WTC11 (cell line): ENCODE data around the gene ZBTB8B. TPM values are rescaled to one million over a fixed set of nuclear protein-coding genes. Genes with fewer than 3 reads are reported as not detected.

ENCODE experiments used
- ATAC-seq: fragments of 200-7000 bp; cut with Tn5 transposase; 2 replicates; pipeline ENCODE4 v1.10.0; 2021; ENCODE audit warnings: mild to moderate bottlenecking, moderate library complexity
- CTCF ChIA-PET: fragments of 300-600 bp; sonication (Branson Sonifier 250); formaldehyde crosslinking; loops from one replicate; lab custom pipeline; 2021; ENCODE audit warnings: antibody characterized with exemption; lab: Charles Lee
- POLR2A ChIA-PET: fragments of 350-600 bp; sonication (Branson Sonifier 250); formaldehyde crosslinking; loops from one replicate; lab custom pipeline; 2021; ENCODE audit warnings: antibody characterized with exemption; lab: Charles Lee
- DNase-seq: peaks from one replicate; pipeline ENCODE4 v3.0.0; 2021; ENCODE audit warnings: low spot score
- H3K27ac Mint-ChIP-seq: 2 replicates; pipeline ENCODE4 v1.8.0; 2021; ENCODE audit warnings: mixed read lengths
- H3K27me3 Mint-ChIP-seq: 2 replicates; pipeline ENCODE4 v1.8.0; 2021; ENCODE audit warnings: low read depth, mild to moderate bottlenecking, moderate library complexity, mixed read lengths
- H3K36me3 Mint-ChIP-seq: 2 replicates; pipeline ENCODE4 v1.8.0; 2021; ENCODE audit warnings: mixed read lengths
- H3K4me1 Mint-ChIP-seq: 2 replicates; pipeline ENCODE4 v1.8.0; 2022; ENCODE audit warnings: mixed read lengths
- H3K4me3 Mint-ChIP-seq: 2 replicates; pipeline ENCODE4 v1.8.0; 2021; ENCODE audit warnings: mild to moderate bottlenecking, moderate library complexity, mixed read lengths
- H3K9me3 Mint-ChIP-seq: 2 replicates; pipeline ENCODE4 v1.8.0; 2021; ENCODE audit warnings: mixed read lengths
- FOXK1 ChIP-seq: sonication (generic); formaldehyde crosslinking; IDR thresholded peaks from 2 replicates; pipeline ENCODE4 v1.8.0; 2022; ENCODE audit warnings: mild to moderate bottlenecking, moderate library complexity, missing genetic modification reagents
- FOXP1 ChIP-seq: sonication (generic); formaldehyde crosslinking; IDR thresholded peaks from 2 replicates; pipeline ENCODE4 v1.8.0; 2022; ENCODE audit warnings: missing genetic modification reagents, mild to moderate bottlenecking, moderate library complexity, borderline replicate concordance
- GRHL2 ChIP-seq: fragments of 250-450 bp; sonication (Bioruptor Pico); IDR thresholded peaks from 2 replicates; pipeline ENCODE4 v1.8.0; 2022; ENCODE audit warnings: mild to moderate bottlenecking, moderate library complexity; ENCODE audit not compliant: insufficient replicate concordance, severe bottlenecking
- MAX ChIP-seq: sonication (generic); formaldehyde crosslinking; IDR thresholded peaks from 2 replicates; pipeline ENCODE4 v1.8.0; 2022; ENCODE audit warnings: mild to moderate bottlenecking, missing genetic modification reagents
- NR1H2 ChIP-seq: sonication (generic); formaldehyde crosslinking; IDR thresholded peaks from 2 replicates; pipeline ENCODE4 v1.9.0; 2021; ENCODE audit warnings: mild to moderate bottlenecking, moderate library complexity, missing genetic modification reagents
- PRRX2 ChIP-seq: fragments of 250-450 bp; sonication (Bioruptor Pico); IDR thresholded peaks from 2 replicates; pipeline ENCODE4 v1.8.0; 2021; ENCODE audit warnings: mild to moderate bottlenecking
- RELA ChIP-seq: sonication (generic); formaldehyde crosslinking; IDR thresholded peaks from 2 replicates; pipeline ENCODE4 v1.8.1; 2022; ENCODE audit warnings: missing genetic modification reagents, mild to moderate bottlenecking, borderline replicate concordance
- RORB ChIP-seq: fragments of 250-450 bp; sonication (Bioruptor Pico); IDR thresholded peaks from 2 replicates; pipeline ENCODE4 v1.9.0; 2021; ENCODE audit warnings: mild to moderate bottlenecking
- SMAD4 ChIP-seq: sonication (generic); formaldehyde crosslinking; IDR thresholded peaks from 2 replicates; pipeline ENCODE4 v1.8.0; 2022; ENCODE audit warnings: mild to moderate bottlenecking, missing genetic modification reagents
- TEAD1 ChIP-seq: sonication (generic); formaldehyde crosslinking; IDR thresholded peaks from 2 replicates; pipeline ENCODE4 v1.8.0; 2022; ENCODE audit warnings: mild to moderate bottlenecking, missing genetic modification reagents
- ZNF121 ChIP-seq: sonication (generic); formaldehyde crosslinking; IDR thresholded peaks from 2 replicates; pipeline ENCODE4 v1.8.0; 2023; ENCODE audit warnings: missing genetic modification reagents
- ZNF263 ChIP-seq: sonication (generic); formaldehyde crosslinking; IDR thresholded peaks from 2 replicates; pipeline ENCODE4 v1.8.1; 2022; ENCODE audit warnings: low read depth, mild to moderate bottlenecking, moderate library complexity, missing genetic modification reagents
- ZNF423 ChIP-seq: fragments of 250-450 bp; sonication (Bioruptor Pico); IDR thresholded peaks from 2 replicates; pipeline ENCODE4 v2.1.2; 2022; ENCODE audit warnings: mild to moderate bottlenecking, moderate library complexity
- total RNA-seq: library from RNA; stranded (reverse); gene quantifications from 3 replicates; pipeline ENCODE4 v1.2.3, GENCODE V29; 2021
- TF ChIP-seq, protein P1 (sequence below): sonication (generic); formaldehyde crosslinking; IDR thresholded peaks from 2 replicates; pipeline ENCODE4 v1.8.0; 2022; ENCODE audit warnings: mild to moderate bottlenecking, missing genetic modification reagents
- TF ChIP-seq, protein P2 (sequence below): sonication (generic); formaldehyde crosslinking; IDR thresholded peaks from 2 replicates; pipeline ENCODE4 v1.8.1; 2022; ENCODE audit warnings: low read depth, missing genetic modification reagents, borderline replicate concordance
- TF ChIP-seq, protein P3 (sequence below): sonication (generic); formaldehyde crosslinking; IDR thresholded peaks from 2 replicates; pipeline ENCODE4 v1.8.0; 2022; ENCODE audit warnings: missing genetic modification reagents

The ZBTB8B gene
- total RNA-seq, 1 experiment from 2014 or later = 2.7 TPM

DNA sequence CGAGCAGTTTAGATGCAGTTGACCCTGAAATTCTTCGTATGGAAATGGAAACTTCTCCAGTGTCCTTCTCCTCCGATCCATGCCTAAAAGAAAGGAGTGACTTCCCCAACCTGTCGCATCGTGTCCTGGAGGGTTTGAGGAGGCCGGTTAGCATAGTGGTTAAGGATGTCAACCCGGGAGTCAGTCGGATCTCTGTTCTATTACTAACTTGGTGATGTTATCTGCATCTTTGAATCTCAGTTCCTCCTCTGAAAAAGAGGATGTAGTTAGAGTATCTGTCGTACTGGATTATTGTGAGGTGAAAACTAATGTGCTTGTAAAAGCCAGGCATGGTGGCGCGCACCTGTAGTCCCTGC is 684 bp downstream of the ZBTB8B start:
- H3K27me3 Mint-ChIP-seq = peaks cover 3% of the 10 kb centered on the region; the same call in 1 of the 2 replicates
- no peaks in the 10 kb centered on the region for H3K9me3 Mint-ChIP-seq
- peaks cover 10% of the 10 kb centered on the region for H3K4me1 Mint-ChIP-seq
- ChIA-PET POLR2A (no interaction called here), CTCF (interaction anchor here (2.2 kb wide), 1 partner anchor 17 kb away, joined by 9 read pairs; no protein-coding TSS in a partner anchor)
- no peak for ATAC-seq
- TF ChIP-seq, protein P1, sequence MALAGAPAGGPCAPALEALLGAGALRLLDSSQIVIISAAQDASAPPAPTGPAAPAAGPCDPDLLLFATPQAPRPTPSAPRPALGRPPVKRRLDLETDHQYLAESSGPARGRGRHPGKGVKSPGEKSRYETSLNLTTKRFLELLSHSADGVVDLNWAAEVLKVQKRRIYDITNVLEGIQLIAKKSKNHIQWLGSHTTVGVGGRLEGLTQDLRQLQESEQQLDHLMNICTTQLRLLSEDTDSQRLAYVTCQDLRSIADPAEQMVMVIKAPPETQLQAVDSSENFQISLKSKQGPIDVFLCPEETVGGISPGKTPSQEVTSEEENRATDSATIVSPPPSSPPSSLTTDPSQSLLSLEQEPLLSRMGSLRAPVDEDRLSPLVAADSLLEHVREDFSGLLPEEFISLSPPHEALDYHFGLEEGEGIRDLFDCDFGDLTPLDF (CRISPR knock-in tag) = no peak
- TF ChIP-seq ZNF263 (no peak), ZNF121 (CRISPR knock-in tag) (no peak), SMAD4 (no peak)
- TF ChIP-seq, protein P2, sequence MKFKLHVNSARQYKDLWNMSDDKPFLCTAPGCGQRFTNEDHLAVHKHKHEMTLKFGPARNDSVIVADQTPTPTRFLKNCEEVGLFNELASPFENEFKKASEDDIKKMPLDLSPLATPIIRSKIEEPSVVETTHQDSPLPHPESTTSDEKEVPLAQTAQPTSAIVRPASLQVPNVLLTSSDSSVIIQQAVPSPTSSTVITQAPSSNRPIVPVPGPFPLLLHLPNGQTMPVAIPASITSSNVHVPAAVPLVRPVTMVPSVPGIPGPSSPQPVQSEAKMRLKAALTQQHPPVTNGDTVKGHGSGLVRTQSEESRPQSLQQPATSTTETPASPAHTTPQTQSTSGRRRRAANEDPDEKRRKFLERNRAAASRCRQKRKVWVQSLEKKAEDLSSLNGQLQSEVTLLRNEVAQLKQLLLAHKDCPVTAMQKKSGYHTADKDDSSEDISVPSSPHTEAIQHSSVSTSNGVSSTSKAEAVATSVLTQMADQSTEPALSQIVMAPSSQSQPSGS = no peak
- no peak for DNase-seq
- 0 out of 2 replicates have a peak overlapping the region, but pooled peaks have one; percentile 2 for H3K27ac Mint-ChIP-seq
- peak overlapping the region; percentile 97 for H3K4me3 Mint-ChIP-seq
- peaks cover 3% of the 10 kb centered on the region; the same call in 1 of the 2 replicates for H3K36me3 Mint-ChIP-seq

- Mint-ChIP-seq H3K36me3 (no peaks in the 10 kb centered on the region), H3K4me3 (no peak overlapping the region), H3K9me3 (no peaks in the 10 kb centered on the region), H3K4me1 (peaks cover 10% of the 10 kb centered on the region), H3K27me3 (peaks cover 3% of the 10 kb centered on the region; the same call in 1 of the 2 replicates), H3K27ac (no peak overlapping the region)
- CTCF ChIA-PET = no interaction called here
- no peak for ATAC-seq
- no peak for TF ChIP-seq FOXP1 (CRISPR knock-in tag)
- TF ChIP-seq ZNF121 (CRISPR knock-in tag) = peak; percentile 70
- no peak for TF ChIP-seq RORB (CRISPR knock-in tag)
- TF ChIP-seq TEAD1 (CRISPR knock-in tag) = no peak
- TF ChIP-seq PRRX2 (CRISPR knock-in tag) = no peak
- POLR2A ChIA-PET = no interaction called here
- DNase-seq = no peak
Measured at GRCh38 chr1:32466761-32467160, 1.9 kb downstream of the ZBTB8B start.

- H3K4me3 Mint-ChIP-seq = no peak overlapping the region
- CTCF ChIA-PET = interaction anchor here (0.5 to 0.8 kb wide), 4 partner anchors 17 to 75 kb away, joined by 3 to 4 read pairs (median 3); partner anchors contain the start of gene BSDC1
Measured at GRCh38 chr1:32468791-32469190, 3.9 kb downstream of the ZBTB8B start.

More at GRCh38 chr1:32468791-32469190, 3.9 kb downstream of the ZBTB8B start:
- peaks cover 10% of the 10 kb centered on the region for H3K4me1 Mint-ChIP-seq
- TF ChIP-seq FOXK1 (CRISPR knock-in tag) = no peak
- TF ChIP-seq, protein P1 (CRISPR knock-in tag) = no peak
- no peak for TF ChIP-seq RELA (CRISPR knock-in tag)
- TF ChIP-seq, protein P3, sequence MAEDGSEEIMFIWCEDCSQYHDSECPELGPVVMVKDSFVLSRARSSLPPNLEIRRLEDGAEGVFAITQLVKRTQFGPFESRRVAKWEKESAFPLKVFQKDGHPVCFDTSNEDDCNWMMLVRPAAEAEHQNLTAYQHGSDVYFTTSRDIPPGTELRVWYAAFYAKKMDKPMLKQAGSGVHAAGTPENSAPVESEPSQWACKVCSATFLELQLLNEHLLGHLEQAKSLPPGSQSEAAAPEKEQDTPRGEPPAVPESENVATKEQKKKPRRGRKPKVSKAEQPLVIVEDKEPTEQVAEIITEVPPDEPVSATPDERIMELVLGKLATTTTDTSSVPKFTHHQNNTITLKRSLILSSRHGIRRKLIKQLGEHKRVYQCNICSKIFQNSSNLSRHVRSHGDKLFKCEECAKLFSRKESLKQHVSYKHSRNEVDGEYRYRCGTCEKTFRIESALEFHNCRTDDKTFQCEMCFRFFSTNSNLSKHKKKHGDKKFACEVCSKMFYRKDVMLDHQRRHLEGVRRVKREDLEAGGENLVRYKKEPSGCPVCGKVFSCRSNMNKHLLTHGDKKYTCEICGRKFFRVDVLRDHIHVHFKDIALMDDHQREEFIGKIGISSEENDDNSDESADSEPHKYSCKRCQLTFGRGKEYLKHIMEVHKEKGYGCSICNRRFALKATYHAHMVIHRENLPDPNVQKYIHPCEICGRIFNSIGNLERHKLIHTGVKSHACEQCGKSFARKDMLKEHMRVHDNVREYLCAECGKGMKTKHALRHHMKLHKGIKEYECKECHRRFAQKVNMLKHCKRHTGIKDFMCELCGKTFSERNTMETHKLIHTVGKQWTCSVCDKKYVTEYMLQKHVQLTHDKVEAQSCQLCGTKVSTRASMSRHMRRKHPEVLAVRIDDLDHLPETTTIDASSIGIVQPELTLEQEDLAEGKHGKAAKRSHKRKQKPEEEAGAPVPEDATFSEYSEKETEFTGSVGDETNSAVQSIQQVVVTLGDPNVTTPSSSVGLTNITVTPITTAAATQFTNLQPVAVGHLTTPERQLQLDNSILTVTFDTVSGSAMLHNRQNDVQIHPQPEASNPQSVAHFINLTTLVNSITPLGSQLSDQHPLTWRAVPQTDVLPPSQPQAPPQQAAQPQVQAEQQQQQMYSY (CRISPR knock-in tag) = no peak
- TF ChIP-seq GRHL2 (CRISPR knock-in tag) = no peak
- TF ChIP-seq ZNF263 = no peak
- no peak for TF ChIP-seq ZNF423 (CRISPR knock-in tag)
- no peak for TF ChIP-seq NR1H2 (CRISPR knock-in tag)
- TF ChIP-seq MAX (CRISPR knock-in tag) = no peak
- TF ChIP-seq, all 79 proteins: peak for 0
- no peaks in the 10 kb centered on the region for H3K36me3 Mint-ChIP-seq
- no peaks in the 10 kb centered on the region for H3K27me3 Mint-ChIP-seq
- H3K27ac Mint-ChIP-seq = no peak overlapping the region
- no peak for DNase-seq
- POLR2A ChIA-PET = interaction anchor here (0.5 to 0.7 kb wide), 2 partner anchors 54 to 298 kb away, joined by 3 to 5 read pairs; no protein-coding TSS in a partner anchor
- H3K9me3 Mint-ChIP-seq = no peaks in the 10 kb centered on the region
- no peak for ATAC-seq
